ENCODE data around the gene YIF1A.
"Not testable (repeated sequence)": the region's sequence is repeated elsewhere in the genome, so short reads cannot be mapped to it uniquely, and the experiment has no call there.

- not testable (repeated sequence) for TF ChIP-seq CTCF (IDR thresholded peaks at IDR 0.05; ENCODE audit: low read depth, low read length); EZH2phosphoT487 (IDR thresholded peaks at IDR 0.05; ENCODE audit: low read depth)
These were observed 31.8 kb upstream of the YIF1A start for GRCh38 chr11:66320748-66321147.

All from OCI-LY3 (cell line).